GM12891 (cell line): Measurements from ENCODE around the gene SEMA5A.

Experiments
- DNase-seq: peaks from one replicate; pipeline ENCODE4 v3.0.0; 2011; ENCODE audit warnings: low spot score; ENCODE audit not compliant: insufficient read length
- FAIRE-seq: peaks from 2 replicates; lab custom pipeline; 2011; peaks lifted over from hg19 to GRCh38; lab: Jason Lieb, UNC
- PAX5 ChIP-seq: IDR thresholded peaks from 2 replicates; pipeline ENCODE4 v1.6.1; 2011; ENCODE audit warnings: low read length, moderate library complexity, mild to moderate bottlenecking; ENCODE audit not compliant: insufficient read depth, severe bottlenecking
- POLR2A ChIP-seq: IDR thresholded peaks from 2 replicates; pipeline ENCODE4 v1.6.1; 2011; ENCODE audit warnings: low read depth, low read length, control low read depth
- POLR2AphosphoS5 ChIP-seq: IDR thresholded peaks from 2 replicates; pipeline ENCODE4 v1.6.1; 2011; ENCODE audit warnings: low read depth, low read length, control low read depth
- POU2F2 ChIP-seq: IDR thresholded peaks from 2 replicates; pipeline ENCODE4 v1.6.1; 2011; ENCODE audit warnings: low read depth, mild to moderate bottlenecking, control low read depth, low read length, moderate library complexity
- SPI1 ChIP-seq: IDR thresholded peaks from 2 replicates; pipeline ENCODE4 v1.6.1; 2011; ENCODE audit warnings: low read depth, low read length, control low read depth
- TAF1 ChIP-seq: IDR thresholded peaks from 2 replicates; pipeline ENCODE4 v1.6.1; 2011; ENCODE audit warnings: low read depth, low read length, control low read depth

SEMA5A gene

GRCh38 chr5:9198394-9198793 is 347.5 kb downstream of the SEMA5A start:
- DNase-seq (no peak), FAIRE-seq (no peak)
- no peak for TF ChIP-seq POLR2A
- no peak for TF ChIP-seq POLR2AphosphoS5
- TF ChIP-seq PAX5 = no peak
- no peak for TF ChIP-seq SPI1
- TF ChIP-seq POU2F2 = no peak
- TF ChIP-seq TAF1 = no peak

- FAIRE-seq = no peak
- TF ChIP-seq POLR2AphosphoS5 = no peak
- no peak for TF ChIP-seq POLR2A
- peak; percentile 96 for TF ChIP-seq SPI1
- TF ChIP-seq POU2F2 = peak; percentile 89
- no peak for TF ChIP-seq PAX5
- TF ChIP-seq TAF1 = no peak
- peak; percentile 30 for DNase-seq
Measured at GRCh38 chr5:9197881-9198260, 348.0 kb downstream of the SEMA5A start.

- DNase-seq = no peak
- no peak for FAIRE-seq
- no peak for TF ChIP-seq POLR2AphosphoS5
- TF ChIP-seq PAX5 = no peak
- TF ChIP-seq TAF1 = no peak
- TF ChIP-seq SPI1 = no peak
- no peak for TF ChIP-seq POU2F2
- no peak for TF ChIP-seq POLR2A
Measured at GRCh38 chr5:9196403-9197227, 349.3 kb downstream of the SEMA5A start.

GRCh38 chr5:9194509-9194908 is 351.4 kb downstream of the SEMA5A start:
- TF ChIP-seq POU2F2 (no peak), PAX5 (no peak), POLR2AphosphoS5 (no peak), TAF1 (no peak), POLR2A (no peak), SPI1 (no peak)
- FAIRE-seq = no peak
- DNase-seq = no peak

- FAIRE-seq = no peak
- TF ChIP-seq SPI1 (no peak), POU2F2 (no peak), TAF1 (no peak), POLR2AphosphoS5 (no peak), PAX5 (no peak), POLR2A (no peak)
Measured at GRCh38 chr5:9192266-9192665, 353.6 kb downstream of the SEMA5A start.

GRCh38 chr5:9189681-9190080 is 356.2 kb downstream of the SEMA5A start:
- DNase-seq (no peak), FAIRE-seq (no peak)
- no peak for TF ChIP-seq POLR2AphosphoS5
- TF ChIP-seq POLR2A = no peak
- no peak for TF ChIP-seq TAF1
- TF ChIP-seq PAX5 = no peak
- TF ChIP-seq SPI1 = no peak
- no peak for TF ChIP-seq POU2F2

More at GRCh38 chr5:9192266-9192665, 353.6 kb downstream of the SEMA5A start:
- DNase-seq = no peak

GRCh38 chr5:9188956-9189355 is 356.9 kb downstream of the SEMA5A start:
- TF ChIP-seq POU2F2 = no peak
- no peak for TF ChIP-seq TAF1
- TF ChIP-seq SPI1 = no peak
- TF ChIP-seq POLR2AphosphoS5 = no peak
- TF ChIP-seq POLR2A = no peak
- no peak for TF ChIP-seq PAX5
- DNase-seq (no peak), FAIRE-seq (no peak)

- DNase-seq (no peak), FAIRE-seq (no peak)
- no peak for TF ChIP-seq POLR2A
- no peak for TF ChIP-seq TAF1
- TF ChIP-seq POLR2AphosphoS5 = no peak
- no peak for TF ChIP-seq SPI1
- TF ChIP-seq POU2F2 = no peak
- no peak for TF ChIP-seq PAX5
Measured at GRCh38 chr5:9188131-9188530, 357.7 kb downstream of the SEMA5A start.

GRCh38 chr5:9187614-9188013 is 358.3 kb downstream of the SEMA5A start:
- no peak for FAIRE-seq
- DNase-seq = no peak

More at GRCh38 chr5:9187614-9188013, 358.3 kb downstream of the SEMA5A start:
- TF ChIP-seq TAF1 = no peak
- no peak for TF ChIP-seq POLR2A
- no peak for TF ChIP-seq PAX5
- no peak for TF ChIP-seq POLR2AphosphoS5
- no peak for TF ChIP-seq POU2F2
- no peak for TF ChIP-seq SPI1
